RPMI7951 (cell line): ENCODE measurements around the gene NMD3. TPM values are rescaled to one million over a fixed set of nuclear protein-coding genes. Genes with fewer than 3 reads are reported as not detected.

Experiments used
- DNase-seq: peaks from one replicate; pipeline ENCODE4 v3.0.0-alpha.2; 2012; ENCODE audit warnings: low read depth
- total RNA-seq: library from RNA; depleted of rRNA; stranded (reverse); fragments of >200 nt; shearing (Covaris generic); gene quantifications from 2 replicates; pipeline ENCODE4 v1.2.3, GENCODE V29; 2014

The NMD3 gene
- total RNA-seq, 1 experiment from 2014 or later: 85.9 TPM

DNA sequence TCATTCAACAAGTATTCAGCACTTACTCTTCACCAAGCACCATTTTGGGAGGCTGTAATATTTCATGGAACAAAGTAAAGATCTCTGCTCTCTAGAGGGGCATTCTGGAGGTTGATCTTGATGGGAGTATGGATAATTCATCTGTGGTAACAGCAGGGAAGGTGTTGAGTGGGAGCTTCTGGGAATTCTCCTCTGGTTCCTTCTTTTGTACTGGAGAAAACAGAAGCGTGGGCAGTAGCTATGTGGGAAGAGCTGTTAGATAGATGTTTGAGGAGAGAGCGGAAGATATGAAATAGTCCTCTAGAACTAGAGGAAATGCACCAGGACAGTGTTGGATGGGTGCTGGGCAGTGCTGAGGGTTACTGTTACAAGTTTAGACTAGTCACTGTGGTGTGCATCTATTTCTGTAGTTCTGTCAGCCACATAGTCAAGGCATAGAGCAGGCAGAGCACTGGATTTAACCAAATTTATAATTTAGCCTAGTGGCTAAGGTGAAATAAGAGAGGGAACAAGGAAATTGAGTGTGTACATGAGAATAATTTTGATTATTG, 9.6 kb downstream of the NMD3 start:
- no peak for DNase-seq

DNA sequence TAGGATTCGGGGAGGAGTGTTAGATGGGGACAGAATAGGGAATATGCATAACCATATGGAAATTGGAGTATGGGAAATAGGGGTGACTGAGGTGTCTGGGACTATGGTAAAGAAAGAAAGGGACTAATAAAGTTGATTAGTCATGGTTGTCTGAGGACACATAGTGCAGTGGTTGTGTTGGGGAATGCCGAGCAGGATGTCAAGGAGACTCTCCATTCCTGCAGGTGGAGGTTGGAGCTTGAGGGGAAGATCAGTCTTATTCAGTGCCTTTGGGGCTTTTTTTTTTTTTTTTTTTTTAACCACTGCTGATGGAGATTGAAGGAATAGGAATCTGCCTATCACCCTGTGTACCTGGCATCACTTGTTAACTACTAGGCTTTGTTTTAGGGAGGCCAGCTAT, 10.8 kb downstream of the NMD3 start:
- no peak for DNase-seq

DNA sequence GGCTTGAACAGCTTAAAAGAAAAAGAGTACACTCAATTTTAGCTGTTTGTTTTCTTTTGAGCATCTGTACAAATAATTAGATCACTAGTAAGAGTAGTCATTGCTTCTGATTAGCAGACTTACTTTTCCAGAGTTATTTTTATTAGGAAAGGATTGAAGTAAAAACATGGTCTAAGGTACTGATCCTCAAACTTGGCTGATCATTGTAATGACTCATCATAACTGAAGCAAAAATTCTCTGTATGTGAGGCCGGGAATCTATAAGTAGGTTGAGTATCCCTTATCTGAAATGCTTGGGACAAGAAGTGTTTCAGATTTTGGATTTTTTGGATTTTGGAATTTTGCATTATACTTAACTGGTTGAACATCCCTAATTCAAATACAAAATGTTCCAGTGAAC, 12.4 kb downstream of the NMD3 start:
- no peak for DNase-seq

DNA sequence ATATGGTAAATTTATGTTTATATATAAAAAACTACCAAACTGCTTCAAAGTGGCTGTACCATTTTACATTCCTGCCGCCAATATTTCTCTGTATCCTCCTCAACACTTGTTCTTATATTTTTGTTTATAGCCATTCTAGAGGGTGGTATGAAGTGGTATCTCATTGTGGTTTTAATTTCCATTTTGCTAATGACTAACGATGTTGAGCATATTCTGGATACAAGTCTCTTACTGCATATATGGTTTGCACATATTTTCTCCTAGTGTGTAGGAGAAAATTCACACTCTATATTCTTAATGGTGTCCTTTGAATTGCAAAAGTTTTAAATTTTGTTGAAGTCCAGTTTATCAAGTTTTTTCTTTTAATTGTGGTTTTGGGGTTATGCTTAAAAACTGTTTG, 15.1 kb downstream of the NMD3 start:
- no peak for DNase-seq

DNA sequence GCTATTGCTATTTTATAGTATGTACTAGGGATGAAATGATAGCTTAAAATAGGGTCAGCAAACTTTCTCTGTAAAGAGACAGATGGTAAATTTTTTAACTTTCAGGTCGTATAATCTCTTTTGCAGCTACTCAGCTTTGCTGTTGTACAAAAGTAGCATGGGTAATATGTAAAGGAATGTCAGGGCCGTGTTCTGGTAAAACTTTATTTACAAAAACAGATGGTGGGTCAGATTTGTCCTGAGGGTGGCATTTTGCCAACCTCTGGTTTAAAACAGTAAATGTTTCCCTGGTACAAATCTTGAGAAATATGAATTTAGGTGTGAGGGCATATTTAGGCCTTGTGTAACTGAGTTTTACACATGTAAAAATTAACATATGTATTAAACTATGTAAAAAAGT, 18.6 kb downstream of the NMD3 start:
- no peak for DNase-seq

DNA sequence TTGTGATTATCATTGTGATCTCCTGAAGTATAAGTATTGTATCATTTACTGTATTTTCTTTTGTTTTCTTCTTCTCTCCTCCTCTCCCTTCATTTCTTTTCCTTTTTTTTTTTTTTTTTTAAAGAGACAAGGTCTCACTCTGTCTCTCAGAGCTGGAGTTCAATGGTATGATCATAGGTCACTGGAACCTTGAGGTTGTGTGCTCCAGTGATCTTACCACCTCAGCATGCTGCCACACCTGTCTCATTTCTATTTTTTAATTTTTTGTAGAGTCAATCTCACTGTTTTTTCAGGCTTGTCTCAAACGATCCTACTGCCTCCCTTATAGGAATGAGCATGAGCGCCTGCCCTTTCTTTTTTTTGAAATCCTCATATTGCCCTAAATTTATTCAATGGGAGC, 23.4 kb downstream of the NMD3 start:
- no peak for DNase-seq

DNA sequence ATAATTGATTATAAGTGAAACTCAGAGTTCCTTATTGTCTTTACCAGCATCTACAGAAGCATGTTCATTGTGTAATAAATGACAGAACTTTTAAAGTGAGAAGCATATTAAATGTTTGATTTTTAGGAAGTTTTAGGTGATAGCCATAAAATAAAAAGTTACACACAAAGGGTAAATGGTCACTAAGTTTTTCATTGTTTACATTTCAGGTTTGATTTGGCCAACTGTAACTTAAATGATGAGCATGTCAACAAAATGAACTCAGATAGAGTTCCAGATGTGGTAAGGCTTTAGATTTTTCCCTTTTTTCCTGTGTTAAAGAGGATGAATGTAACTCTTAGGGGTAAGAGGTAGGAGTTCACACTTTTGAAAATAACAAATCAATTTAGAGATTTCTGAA, 25.9 kb downstream of the NMD3 start:
- DNase-seq: no peak

DNA sequence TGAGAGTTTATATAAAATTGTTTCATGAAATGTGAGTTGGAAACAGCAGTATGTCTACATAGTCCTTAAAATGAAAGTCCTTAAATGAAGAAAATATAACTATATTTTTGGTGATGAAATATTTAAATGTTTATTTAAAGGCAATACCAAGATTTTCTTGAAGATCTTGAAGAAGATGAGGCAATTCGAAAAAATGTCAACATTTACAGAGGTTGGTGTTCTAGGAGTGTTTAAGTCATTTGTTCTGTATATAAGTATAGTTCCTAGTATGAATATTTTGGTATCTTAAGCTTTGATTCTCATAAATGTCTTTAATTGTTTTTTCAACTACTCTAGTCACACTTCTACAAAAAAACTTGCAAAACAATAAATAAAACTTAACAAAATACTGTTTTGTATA, 29.0 kb downstream of the NMD3 start:
- no peak for DNase-seq

DNA sequence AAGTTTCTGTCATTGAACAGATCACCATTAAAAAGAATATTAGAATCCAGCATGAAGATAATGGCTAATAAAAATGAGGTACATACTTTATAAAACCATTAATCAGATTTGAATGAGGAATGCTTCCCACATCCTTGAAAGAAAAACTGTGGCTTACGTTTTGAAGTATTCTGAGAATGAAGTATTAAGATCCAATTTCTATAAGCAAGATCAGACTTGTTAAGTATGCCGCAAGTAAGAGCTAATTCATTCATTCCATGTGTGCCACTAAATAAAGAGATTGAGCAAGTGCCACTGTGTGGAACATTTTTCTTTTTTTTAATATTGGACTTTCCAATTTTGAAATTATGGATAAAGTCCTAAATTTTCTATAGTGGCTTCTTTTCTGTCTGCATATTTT, 30.6 kb downstream of the NMD3 start:
- DNase-seq: no peak

DNA sequence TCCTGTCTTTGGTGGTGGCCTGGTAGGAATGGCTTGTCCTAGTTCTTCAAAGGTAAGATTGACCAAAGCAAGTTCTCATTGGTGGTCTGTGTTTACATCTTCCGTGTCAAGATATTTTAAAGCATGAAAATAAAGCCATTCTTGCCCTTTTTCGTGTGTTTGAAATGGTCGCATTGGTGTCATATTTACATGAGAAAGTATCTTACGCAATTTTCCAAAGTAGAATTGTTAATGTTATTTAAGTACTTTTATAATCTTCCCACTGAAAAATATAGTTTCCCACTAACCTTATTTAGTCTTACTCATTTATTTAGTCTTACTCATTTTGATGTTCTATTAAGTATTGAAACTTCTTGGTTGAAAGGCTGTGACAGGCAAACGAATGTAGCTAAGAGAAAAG, 31.0 kb downstream of the NMD3 start:
- DNase-seq: no peak

DNA sequence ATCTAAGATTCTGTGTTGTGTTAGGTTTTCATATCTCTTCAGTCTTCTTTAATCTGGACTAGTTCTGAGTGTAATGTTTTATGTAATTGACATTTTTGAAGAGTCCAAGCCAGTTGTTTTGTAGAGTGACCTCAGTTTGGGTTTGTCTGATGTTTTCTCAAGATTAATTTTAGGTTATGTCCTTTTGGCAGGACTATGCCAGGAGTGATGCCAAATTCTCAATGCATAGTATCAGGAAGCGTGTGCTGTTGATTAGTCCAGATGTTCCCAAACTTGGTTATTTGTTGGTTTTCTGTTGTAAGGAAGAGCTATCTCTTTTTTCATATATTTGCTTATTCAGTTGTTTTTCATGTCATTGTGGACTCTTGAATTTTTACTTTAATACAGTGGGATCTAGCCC, 32.6 kb downstream of the NMD3 start:
- no peak for DNase-seq

DNA sequence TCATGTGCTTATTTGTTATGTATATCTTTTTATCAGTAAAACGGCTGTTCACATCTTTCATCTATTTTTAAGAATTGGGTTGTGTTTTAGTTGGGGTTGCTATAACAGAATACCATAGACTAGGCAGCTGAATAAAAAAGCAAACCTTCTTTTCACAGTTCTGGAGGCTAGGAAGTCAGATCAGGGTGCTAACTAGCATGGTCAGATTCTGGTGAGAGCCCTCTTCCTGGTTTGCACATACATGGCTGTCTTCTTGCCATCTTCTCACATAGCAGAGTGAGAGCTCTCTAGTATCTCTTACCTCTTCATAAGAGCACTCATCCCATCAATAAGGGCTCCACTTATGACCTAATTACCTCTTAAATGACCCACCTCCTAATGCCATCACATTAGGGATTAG, 33.8 kb downstream of the NMD3 start:
- no peak for DNase-seq

DNA sequence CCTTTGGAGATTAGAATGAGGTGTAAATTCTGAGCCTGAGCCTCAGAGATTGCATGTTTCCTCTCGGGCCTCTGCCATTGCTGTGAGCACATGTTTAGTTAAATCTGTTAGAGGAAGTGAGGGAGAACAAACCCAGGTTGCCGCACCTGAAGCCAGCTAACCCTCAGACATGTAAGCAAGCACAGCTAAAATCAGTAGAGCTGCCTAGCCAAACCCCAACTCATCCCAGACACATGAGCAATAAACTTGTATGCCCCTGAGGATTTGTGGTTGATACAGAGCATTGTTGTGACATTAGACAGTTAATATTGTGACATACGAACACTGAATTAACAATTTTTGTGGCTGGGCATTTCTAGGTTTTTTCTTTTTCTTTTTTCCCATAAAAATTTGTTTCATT, 41.9 kb downstream of the NMD3 start:
- DNase-seq: peak; percentile 58

DNA sequence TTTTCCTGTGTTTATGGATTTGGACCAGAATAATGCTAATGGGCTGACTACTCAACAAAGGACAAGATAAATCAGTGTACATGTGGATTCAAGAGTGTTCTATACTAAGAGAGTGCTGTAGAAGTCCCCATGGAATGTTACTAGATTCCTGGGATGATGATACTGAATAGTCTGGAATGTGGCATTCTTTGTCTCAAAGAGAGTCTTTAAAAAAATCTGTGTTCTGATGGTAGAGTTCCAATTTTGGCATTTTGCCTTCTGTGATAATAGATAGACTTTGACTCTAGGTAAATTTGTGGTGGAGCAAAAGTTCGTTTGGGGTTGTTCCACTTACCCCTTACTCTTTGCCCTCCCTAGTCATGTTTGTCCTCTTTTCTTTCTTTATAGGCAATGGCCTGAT, 43.7 kb downstream of the NMD3 start:
- peak; percentile 5 for DNase-seq

DNA sequence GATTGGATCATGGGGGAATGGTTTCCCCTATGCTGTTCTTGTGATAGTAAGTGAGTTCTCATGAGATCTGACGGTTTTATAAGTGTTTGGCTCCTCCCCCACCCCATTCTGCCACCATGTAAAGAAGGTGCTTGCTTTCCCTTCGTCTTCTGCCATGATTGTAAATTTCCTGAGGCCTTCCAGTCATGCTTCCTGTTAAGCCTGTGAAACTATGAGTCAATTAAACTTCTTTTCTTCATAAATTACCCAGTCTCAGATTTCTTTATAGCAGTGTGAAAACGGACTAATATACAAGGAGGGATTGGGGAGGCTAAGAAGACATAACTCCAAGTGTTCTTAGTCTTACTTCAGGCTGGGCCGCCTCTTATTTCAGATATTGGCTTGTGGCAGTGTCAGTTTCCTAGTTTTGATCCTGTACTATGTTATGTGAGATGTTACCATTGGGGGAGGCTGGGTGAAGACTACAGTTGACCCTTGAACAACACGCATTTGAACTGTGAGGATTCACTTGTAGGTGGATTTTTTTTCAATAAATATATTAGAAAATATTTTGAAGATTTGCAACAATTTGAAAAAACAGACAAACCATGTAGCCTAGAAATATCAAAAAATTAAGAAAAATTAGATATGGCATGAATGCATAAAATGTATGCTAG, 44.9 kb downstream of the NMD3 start:
- DNase-seq: peak; percentile 40

DNA sequence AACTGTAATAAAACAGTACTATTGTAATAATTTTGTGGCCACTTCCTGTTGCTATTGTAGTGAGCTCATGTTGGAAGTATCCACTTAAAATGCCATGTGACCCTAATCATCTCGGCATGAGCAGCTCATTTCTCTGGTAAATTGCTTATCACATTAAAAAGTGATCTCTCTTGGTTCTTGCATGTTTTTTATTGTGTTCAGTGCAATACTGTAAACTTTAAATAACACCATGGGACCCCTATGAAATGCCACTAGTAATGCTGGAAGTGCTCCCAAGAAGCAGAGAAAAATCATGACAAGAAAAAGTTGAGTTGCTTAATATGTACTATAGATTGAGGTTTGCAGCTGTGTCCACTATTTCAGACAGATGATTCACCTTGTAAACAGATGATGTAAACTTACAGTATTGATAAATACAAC, 45.6 kb downstream of the NMD3 start:
- DNase-seq: peak; percentile 45

DNA sequence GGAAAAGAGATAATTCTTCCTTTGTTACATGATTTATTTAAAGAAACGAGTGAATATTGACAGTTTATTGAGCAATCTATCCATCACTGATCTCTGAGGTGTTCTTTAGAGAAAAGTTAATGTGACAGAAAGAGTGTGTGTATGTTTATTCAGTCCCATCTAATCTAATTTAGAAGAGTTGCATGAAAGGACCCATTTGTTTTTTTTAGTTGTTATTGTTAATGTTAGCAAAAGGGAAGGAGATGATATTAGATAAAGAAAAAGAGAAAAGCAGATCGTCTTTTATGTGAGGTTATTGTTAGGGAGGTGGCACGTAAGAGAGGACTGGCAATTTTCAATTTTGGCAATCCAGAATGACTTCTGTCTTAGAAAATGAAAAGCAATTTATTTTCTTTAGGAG, 46.5 kb downstream of the NMD3 start:
- DNase-seq: no peak

DNA sequence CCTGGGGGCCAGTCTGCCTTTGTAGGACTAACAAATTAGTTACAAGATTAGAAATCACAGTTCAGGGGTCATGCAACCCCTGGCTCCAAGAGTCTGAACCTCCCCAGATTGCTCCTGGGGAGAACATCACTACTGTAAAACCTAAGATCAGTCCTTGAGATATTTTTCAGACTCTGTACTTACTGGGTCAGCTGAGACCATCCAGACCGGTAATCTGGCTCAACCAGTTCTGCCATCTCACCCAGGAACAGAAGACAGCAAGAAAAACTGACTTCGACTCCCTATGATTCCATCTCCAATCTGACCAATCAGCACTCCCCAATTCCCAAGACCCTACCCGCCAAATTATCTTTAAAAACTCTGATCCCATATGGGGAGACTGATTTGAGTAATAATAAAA, 47.5 kb downstream of the NMD3 start:
- no peak for DNase-seq

DNA sequence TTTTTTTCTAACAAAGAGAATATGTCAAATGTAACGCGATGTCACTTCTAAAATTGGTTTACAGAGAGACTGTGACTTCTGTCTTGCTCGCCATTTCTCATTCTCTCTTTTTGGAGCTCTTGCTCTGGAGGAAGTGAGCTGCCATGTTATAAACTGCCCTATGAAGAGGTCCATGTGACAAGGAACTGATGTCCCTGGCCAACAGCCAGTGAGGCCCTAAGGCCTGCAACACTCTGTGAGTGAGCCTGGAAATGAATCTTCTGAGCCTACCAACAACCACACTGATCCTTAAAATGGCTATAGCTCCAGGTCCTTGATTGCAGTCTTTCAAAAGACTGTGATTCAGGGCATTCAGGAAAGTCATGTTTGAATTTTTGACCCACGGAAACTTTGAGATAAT, 49.9 kb downstream of the NMD3 start:
- peak; percentile 14 for DNase-seq

DNA sequence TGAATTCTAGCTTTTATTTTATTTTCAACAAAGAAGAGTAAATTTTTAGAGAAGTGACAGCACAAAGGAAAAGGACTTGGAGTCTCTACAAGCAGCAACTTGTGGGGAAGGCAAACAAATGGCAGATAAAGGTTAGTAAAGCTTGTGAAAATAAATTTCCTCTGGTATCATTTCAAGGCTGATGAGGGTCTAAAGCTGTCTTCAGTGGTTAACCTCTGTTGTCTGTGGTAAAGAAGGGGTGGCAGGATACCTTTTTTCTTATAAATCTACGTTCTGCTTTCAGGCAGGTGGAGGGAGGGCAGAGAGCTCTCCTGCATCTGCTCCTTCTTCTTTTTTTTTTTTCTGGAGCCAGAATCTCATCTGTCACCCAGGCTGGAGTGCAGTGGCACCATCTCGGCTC, 50.5 kb downstream of the NMD3 start:
- no peak for DNase-seq

DNA sequence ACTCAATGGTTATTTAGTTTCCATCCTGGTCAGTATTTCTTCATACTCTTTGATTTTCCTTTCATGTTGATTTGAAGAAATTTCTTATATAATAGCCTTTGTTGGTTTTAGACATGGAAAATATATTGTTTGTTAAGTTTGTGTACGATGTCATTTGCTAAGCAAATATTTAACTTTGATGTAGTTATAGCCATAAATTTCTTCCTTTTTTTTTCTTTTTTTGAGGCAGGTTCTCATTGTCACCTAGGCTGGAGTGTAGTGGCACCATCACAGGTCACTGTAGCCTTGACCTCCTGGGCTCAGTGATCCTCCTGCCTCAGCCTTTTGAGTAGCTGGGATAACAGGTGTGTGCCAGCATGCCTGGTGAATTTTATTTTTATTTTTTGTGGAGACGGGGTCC, 51.4 kb downstream of the NMD3 start:
- DNase-seq: no peak

DNA sequence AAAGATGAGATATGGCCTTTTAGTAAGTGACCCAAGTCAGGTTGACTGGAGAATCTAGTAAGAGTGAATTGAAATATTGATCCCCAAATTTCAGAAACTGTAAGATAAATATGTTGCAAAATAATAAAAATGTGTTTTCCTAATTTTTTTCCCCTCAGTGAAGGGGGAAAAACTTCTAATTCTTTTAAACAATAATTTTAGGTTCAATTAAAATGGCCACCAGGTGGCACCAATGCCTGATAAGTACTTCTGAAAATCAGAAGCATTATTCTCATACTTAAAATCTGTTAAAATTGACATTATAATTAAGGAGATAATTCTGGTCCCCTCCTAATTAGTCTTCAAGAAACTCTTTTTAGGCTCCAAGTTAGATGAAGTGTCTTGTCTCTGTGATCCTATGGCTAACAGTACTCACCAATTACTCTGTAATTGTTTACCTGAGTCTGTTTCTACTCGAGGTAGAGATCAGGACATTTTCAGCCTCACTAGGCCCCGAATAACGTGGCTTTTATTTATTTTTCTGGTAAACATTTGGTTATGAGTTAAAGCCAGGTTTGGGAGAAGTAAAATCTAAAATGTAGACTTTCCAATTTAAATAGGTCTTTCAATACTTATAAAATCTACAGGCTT, 52.6 kb downstream of the NMD3 start:
- peak; percentile 37 for DNase-seq

DNA sequence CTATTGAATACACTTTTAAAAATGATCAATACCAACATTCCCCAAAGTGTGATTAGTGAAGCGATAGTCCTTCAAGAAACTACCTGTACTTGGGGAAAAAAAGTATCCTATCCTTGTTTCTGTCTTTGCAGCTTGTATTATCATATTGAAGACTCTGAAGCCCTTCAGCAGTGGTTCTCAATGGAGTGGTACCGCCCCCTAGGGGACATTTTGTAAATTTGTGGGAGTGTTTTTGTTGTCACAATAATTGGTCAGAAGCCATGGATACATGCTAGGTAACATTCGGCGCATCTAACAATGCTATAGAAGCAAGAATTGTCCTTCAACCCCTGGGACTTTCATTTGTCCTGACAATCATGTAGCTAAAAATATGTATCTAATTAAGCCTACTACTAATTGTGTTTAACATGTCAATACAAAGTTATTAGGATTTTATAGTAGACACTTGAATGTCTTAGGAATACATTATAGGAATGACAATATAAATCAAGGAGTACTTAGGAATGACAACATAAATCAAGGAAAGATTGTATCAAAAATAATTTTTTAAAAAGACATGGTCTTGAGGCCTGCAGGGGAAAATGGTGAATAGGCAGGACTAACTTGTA, 53.7 kb downstream of the NMD3 start:
- peak; percentile 53 for DNase-seq
